ENCODE results near the gene DDX19B.

DNA sequence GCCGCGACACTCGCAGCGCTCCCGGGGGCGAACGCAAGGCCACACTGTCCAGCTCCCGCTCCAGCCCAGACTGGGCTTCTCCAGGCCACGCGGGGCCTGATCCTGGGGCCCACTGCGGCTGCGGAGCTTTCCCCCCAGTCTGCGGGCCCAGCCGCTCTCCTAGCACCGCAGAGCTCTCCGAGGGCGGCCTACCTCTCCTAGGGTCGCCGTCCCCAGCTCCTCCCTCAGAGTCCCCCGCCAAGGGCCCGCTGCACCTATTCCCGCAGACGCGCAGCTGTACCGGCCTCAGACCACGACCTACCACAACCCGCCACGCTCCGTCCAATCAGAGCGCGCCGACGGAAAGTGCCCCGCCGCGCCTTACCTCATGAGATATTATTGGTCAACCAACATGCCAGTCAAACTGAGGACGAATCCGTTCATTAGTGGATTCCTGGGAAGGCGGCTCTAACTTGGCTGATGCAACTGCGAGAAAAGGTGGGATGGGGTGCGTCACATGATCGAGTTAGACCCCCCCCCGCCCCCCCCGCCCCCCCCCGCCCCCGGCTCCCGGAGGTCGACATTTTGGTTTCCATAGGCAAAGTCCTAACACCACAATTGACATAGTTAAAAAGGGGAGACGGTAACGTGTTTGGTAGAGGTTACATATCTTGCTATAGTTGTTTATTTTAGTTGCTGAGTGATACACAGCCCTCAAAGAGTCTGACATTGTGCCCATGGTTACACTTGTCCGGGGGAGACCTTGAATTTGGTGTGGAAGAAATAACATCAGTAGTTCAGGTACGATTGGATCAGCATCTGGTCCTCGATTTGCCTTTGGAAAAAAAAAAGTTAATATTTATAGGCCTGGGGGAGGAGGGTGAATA lies 9.5 kb upstream of the DDX19B start, which contains the start of gene AARS1:
- TF ChIP-seq, protein P1, sequence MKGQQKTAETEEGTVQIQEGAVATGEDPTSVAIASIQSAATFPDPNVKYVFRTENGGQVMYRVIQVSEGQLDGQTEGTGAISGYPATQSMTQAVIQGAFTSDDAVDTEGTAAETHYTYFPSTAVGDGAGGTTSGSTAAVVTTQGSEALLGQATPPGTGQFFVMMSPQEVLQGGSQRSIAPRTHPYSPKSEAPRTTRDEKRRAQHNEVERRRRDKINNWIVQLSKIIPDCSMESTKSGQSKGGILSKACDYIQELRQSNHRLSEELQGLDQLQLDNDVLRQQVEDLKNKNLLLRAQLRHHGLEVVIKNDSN (IDR thresholded peaks at IDR 0.05), result peak; percentile 87
- no peak for TF ChIP-seq EGR1 (IDR thresholded peaks at IDR 0.05)
- TF ChIP-seq, protein P2, sequence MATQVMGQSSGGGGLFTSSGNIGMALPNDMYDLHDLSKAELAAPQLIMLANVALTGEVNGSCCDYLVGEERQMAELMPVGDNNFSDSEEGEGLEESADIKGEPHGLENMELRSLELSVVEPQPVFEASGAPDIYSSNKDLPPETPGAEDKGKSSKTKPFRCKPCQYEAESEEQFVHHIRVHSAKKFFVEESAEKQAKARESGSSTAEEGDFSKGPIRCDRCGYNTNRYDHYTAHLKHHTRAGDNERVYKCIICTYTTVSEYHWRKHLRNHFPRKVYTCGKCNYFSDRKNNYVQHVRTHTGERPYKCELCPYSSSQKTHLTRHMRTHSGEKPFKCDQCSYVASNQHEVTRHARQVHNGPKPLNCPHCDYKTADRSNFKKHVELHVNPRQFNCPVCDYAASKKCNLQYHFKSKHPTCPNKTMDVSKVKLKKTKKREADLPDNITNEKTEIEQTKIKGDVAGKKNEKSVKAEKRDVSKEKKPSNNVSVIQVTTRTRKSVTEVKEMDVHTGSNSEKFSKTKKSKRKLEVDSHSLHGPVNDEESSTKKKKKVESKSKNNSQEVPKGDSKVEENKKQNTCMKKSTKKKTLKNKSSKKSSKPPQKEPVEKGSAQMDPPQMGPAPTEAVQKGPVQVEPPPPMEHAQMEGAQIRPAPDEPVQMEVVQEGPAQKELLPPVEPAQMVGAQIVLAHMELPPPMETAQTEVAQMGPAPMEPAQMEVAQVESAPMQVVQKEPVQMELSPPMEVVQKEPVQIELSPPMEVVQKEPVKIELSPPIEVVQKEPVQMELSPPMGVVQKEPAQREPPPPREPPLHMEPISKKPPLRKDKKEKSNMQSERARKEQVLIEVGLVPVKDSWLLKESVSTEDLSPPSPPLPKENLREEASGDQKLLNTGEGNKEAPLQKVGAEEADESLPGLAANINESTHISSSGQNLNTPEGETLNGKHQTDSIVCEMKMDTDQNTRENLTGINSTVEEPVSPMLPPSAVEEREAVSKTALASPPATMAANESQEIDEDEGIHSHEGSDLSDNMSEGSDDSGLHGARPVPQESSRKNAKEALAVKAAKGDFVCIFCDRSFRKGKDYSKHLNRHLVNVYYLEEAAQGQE (IDR thresholded peaks at IDR 0.05; ENCODE audit: low read depth), result no peak
- TF ChIP-seq CEBPB (IDR thresholded peaks at IDR 0.05), result peak; percentile 69; the same call in 1 of the 2 replicates
